GM23338 (cell line): ENCODE data around the gene FGFR2. TPM values are rescaled to one million over a fixed set of nuclear protein-coding genes. Genes with fewer than 3 reads are reported as not detected.

Source experiments
- ATAC-seq: fragments of 200-7000 bp; cut with Tn5 transposase; 3 replicates; pipeline ENCODE4 v1.9.1; 2020
- DNase-seq: peaks from one replicate; pipeline ENCODE4 v3.0.0-alpha.2; 2015; ENCODE audit warnings: low spot score
- H2AFZ ChIP-seq: fragments of 200-600 bp; sonication (generic); 2 replicates; pipeline ENCODE4 v1.8.0; 2016; ENCODE audit warnings: antibody characterized with exemption, mild to moderate bottlenecking, moderate library complexity
- H3F3A ChIP-seq: fragments of 200-600 bp; sonication (generic); replicated peaks from 2 replicates; pipeline ENCODE4 v1.8.0; 2017; ENCODE audit warnings: antibody characterized with exemption, mixed run types, low read depth
- H3K27ac ChIP-seq: fragments of 200-600 bp; sonication (generic); 2 replicates; pipeline ENCODE4 v1.6.1; 2016; ENCODE audit warnings: low read depth
- H3K27me3 ChIP-seq: fragments of 200-600 bp; sonication (generic); 2 replicates; pipeline ENCODE4 v1.8.0; 2016; ENCODE audit warnings: mild to moderate bottlenecking, mixed run types, moderate library complexity; ENCODE audit not compliant: insufficient read depth
- H3K36me3 ChIP-seq: fragments of 200-600 bp; sonication (generic); 2 replicates; pipeline ENCODE4 v1.8.0; 2016; ENCODE audit warnings: mild to moderate bottlenecking; ENCODE audit not compliant: insufficient read depth
- H3K4me1 ChIP-seq: fragments of 200-600 bp; sonication (generic); 2 replicates; pipeline ENCODE4 v1.8.0; 2016; ENCODE audit warnings: mild to moderate bottlenecking, moderate library complexity; ENCODE audit not compliant: insufficient read depth
- H3K4me2 ChIP-seq: fragments of 200-600 bp; sonication (generic); 2 replicates; pipeline ENCODE4 v1.7.1; 2017; ENCODE audit warnings: mixed run types
- H3K4me3 ChIP-seq: fragments of 200-600 bp; sonication (generic); 2 replicates; pipeline ENCODE4 v1.6.1; 2016; ENCODE audit warnings: mixed run types
- H3K79me2 ChIP-seq: fragments of 200-600 bp; sonication (generic); replicated peaks from 2 replicates; pipeline ENCODE4 v1.8.0; 2017; ENCODE audit warnings: mild to moderate bottlenecking; ENCODE audit not compliant: insufficient read depth
- H3K9me2 ChIP-seq: fragments of 200-600 bp; sonication (generic); 2 replicates; pipeline ENCODE4 v1.8.0; 2017; ENCODE audit not compliant: insufficient read depth
- H4K20me1 ChIP-seq: fragments of 200-600 bp; sonication (generic); replicated peaks from 2 replicates; pipeline ENCODE4 v1.8.0; 2017; ENCODE audit warnings: mild to moderate bottlenecking; ENCODE audit not compliant: insufficient read depth
- H3K27ac Mint-ChIP-seq: 2 replicates; pipeline ENCODE4 v1.8.0; 2020; ENCODE audit warnings: inconsistent platforms, mild to moderate bottlenecking, moderate library complexity, mixed read lengths
- H3K27me3 Mint-ChIP-seq: 3 replicates; pipeline ENCODE4 v1.8.0; 2022; ENCODE audit warnings: low read depth, mild to moderate bottlenecking, moderate library complexity, mixed read lengths, inconsistent platforms; ENCODE audit not compliant: insufficient read depth, poor library complexity
- H3K36me3 Mint-ChIP-seq: 3 replicates; pipeline ENCODE4 v1.8.0; 2021; ENCODE audit warnings: low read depth, mild to moderate bottlenecking, inconsistent platforms, moderate library complexity, mixed read lengths
- H3K4me1 Mint-ChIP-seq: 3 replicates; pipeline ENCODE4 v1.8.0; 2020; ENCODE audit warnings: mild to moderate bottlenecking, inconsistent platforms, mixed read lengths
- H3K4me3 Mint-ChIP-seq: 3 replicates; pipeline ENCODE4 v1.8.0; 2021; ENCODE audit warnings: moderate library complexity, mild to moderate bottlenecking, inconsistent platforms, mixed read lengths
- H3K9me3 Mint-ChIP-seq: 3 replicates; pipeline ENCODE4 v1.8.0; 2020; ENCODE audit warnings: moderate library complexity, mild to moderate bottlenecking, inconsistent platforms, mixed read lengths
- CREB1 ChIP-seq: fragments of 250-450 bp; sonication (Bioruptor Pico); IDR thresholded peaks from 2 replicates; pipeline ENCODE4 v1.5.0; 2020; ENCODE audit warnings: low read depth, mild to moderate bottlenecking, moderate library complexity
- EZH2 ChIP-seq: fragments of 200-600 bp; sonication (generic); IDR thresholded peaks from one replicate; pipeline ENCODE4 v1.8.0; 2017; ENCODE audit warnings: antibody characterized with exemption, mild to moderate bottlenecking, low read depth; ENCODE audit not compliant: unreplicated experiment
- EZH2phosphoT487 ChIP-seq: fragments of 200-600 bp; sonication (generic); IDR thresholded peaks from one replicate; pipeline ENCODE4 v1.8.1; 2018; ENCODE audit warnings: antibody characterized with exemption; ENCODE audit not compliant: unreplicated experiment
- JUNB ChIP-seq: IDR thresholded peaks from one replicate; pipeline ENCODE4 v1.6.1; 2016; ENCODE audit warnings: antibody characterized with exemption; ENCODE audit not compliant: unreplicated experiment
- NANOG ChIP-seq: IDR thresholded peaks from 2 replicates; pipeline ENCODE4 v1.6.1; 2016; ENCODE audit warnings: antibody characterized with exemption, borderline replicate concordance
- POLR2AphosphoS5 ChIP-seq: IDR thresholded peaks from 2 replicates; pipeline ENCODE4 v1.6.1; 2016; ENCODE audit warnings: antibody characterized with exemption, low read depth
- STAT1 ChIP-seq: IDR thresholded peaks from one replicate; pipeline ENCODE4 v1.6.1; 2016; ENCODE audit warnings: antibody characterized with exemption; ENCODE audit not compliant: unreplicated experiment
- ZNF114 ChIP-seq: fragments of 250-450 bp; sonication (Bioruptor Pico); IDR thresholded peaks from 2 replicates; pipeline ENCODE4 v1.5.0; 2020; ENCODE audit warnings: mild to moderate bottlenecking, moderate library complexity
- ZNF331 ChIP-seq: fragments of 250-450 bp; sonication (Bioruptor Pico); IDR thresholded peaks from 2 replicates; pipeline ENCODE4 v1.5.0; 2020; ENCODE audit warnings: low read depth, mild to moderate bottlenecking, moderate library complexity
- ZNF462 ChIP-seq: fragments of 250-450 bp; sonication (Bioruptor Pico); IDR thresholded peaks from 2 replicates; pipeline ENCODE4 v1.5.0; 2020; ENCODE audit warnings: mild to moderate bottlenecking, moderate library complexity
- polyA plus RNA-seq: library from polyadenylated mRNA; unstranded; fragments of >200 nt; fragmentation: Nextera tagmentation; extraction: Ambion mirVana; gene quantifications from 2 replicates; pipeline ENCODE4 v1.2.1, GENCODE V29; 2016
- total RNA-seq: library from RNA; depleted of rRNA; stranded (reverse); fragments of >200 nt; shearing (Covaris generic); gene quantifications from 2 replicates; pipeline ENCODE4 v1.2.3, GENCODE V29; 2014
- TF ChIP-seq, protein P1 (sequence below): IDR thresholded peaks from 2 replicates; pipeline ENCODE4 v1.6.1; 2016; ENCODE audit warnings: antibody characterized with exemption
- TF ChIP-seq, protein P2 (sequence below), 2 experiments: fragments of 200-600 bp in 1 of 2; sonication (generic) in 1 of 2; conservative IDR thresholded peaks; 2 replicates each; pipeline versions ENCODE4 v1.5.1 to v1.6.1; 2016 to 2017; ENCODE audit warnings: antibody characterized with exemption in 2 of 2, low read depth in 2 of 2, mild to moderate bottlenecking in 2 of 2, moderate library complexity in 1 of 2

Gene FGFR2
- total and polyA plus RNA-seq, 2 experiments from 2014 or later: 31.1 to 106 TPM

- TF ChIP-seq ZNF462 (no peak), ZNF331 (CRISPR knock-in tag) (no peak), STAT1 (no peak), EZH2 (no peak)
- TF ChIP-seq, protein P1, sequence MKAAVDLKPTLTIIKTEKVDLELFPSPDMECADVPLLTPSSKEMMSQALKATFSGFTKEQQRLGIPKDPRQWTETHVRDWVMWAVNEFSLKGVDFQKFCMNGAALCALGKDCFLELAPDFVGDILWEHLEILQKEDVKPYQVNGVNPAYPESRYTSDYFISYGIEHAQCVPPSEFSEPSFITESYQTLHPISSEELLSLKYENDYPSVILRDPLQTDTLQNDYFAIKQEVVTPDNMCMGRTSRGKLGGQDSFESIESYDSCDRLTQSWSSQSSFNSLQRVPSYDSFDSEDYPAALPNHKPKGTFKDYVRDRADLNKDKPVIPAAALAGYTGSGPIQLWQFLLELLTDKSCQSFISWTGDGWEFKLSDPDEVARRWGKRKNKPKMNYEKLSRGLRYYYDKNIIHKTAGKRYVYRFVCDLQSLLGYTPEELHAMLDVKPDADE: no peak
These were observed 133.0 kb downstream of the FGFR2 start (continued) for GRCh38 chr10:121465215-121465614.

- Mint-ChIP-seq H3K27ac (no peak overlapping the region), H3K27me3 (peaks cover 19% of the 10 kb centered on the region), H3K9me3 (no peaks in the 10 kb centered on the region; the same call in 2 of the 3 replicates), H3K36me3 (no peaks in the 10 kb centered on the region; the same call in 2 of the 3 replicates), H3K4me1 (peaks cover 26% of the 10 kb centered on the region), H3K4me3 (no peak overlapping the region)
- no peaks in the 10 kb centered on the region for H3K27me3 ChIP-seq
- ATAC-seq (no peak), DNase-seq (no peak)
- H2AFZ ChIP-seq: no peak overlapping the region
- H3K4me2 ChIP-seq: no peak overlapping the region
- no peak overlapping the region for H3K4me3 ChIP-seq
- H4K20me1 ChIP-seq: no peaks in the 10 kb centered on the region
- H3K4me1 ChIP-seq: peaks cover 14% of the 10 kb centered on the region
- no peak overlapping the region for H3K27ac ChIP-seq
- H3K79me2 ChIP-seq: no peaks in the 10 kb centered on the region
- H3K36me3 ChIP-seq: no peaks in the 10 kb centered on the region
- peaks cover 13% of the 10 kb centered on the region for H3K9me2 ChIP-seq
- H3F3A ChIP-seq: no peaks in the 10 kb centered on the region
- TF ChIP-seq NANOG (no peak), POLR2AphosphoS5 (no peak), ZNF331 (CRISPR knock-in tag) (no peak), ZNF114 (CRISPR knock-in tag) (no peak), EZH2phosphoT487 (no peak), JUNB (no peak), CREB1 (CRISPR knock-in tag) (no peak), EZH2 (no peak), STAT1 (no peak)
- TF ChIP-seq, protein P1: no peak
- TF ChIP-seq, protein P2, sequence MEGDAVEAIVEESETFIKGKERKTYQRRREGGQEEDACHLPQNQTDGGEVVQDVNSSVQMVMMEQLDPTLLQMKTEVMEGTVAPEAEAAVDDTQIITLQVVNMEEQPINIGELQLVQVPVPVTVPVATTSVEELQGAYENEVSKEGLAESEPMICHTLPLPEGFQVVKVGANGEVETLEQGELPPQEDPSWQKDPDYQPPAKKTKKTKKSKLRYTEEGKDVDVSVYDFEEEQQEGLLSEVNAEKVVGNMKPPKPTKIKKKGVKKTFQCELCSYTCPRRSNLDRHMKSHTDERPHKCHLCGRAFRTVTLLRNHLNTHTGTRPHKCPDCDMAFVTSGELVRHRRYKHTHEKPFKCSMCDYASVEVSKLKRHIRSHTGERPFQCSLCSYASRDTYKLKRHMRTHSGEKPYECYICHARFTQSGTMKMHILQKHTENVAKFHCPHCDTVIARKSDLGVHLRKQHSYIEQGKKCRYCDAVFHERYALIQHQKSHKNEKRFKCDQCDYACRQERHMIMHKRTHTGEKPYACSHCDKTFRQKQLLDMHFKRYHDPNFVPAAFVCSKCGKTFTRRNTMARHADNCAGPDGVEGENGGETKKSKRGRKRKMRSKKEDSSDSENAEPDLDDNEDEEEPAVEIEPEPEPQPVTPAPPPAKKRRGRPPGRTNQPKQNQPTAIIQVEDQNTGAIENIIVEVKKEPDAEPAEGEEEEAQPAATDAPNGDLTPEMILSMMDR (conservative IDR thresholded peaks at IDR 0.05; ENCODE audit: low read depth in 2 of 2): no peak
These were observed 133.7 kb downstream of the FGFR2 start for GRCh38 chr10:121464517-121464916.
